GM21786 (cell line): ENCODE data around the gene NT5C1B.

Experiments used
- ATAC-seq: cut with Tn5 transposase; IDR thresholded peaks from one replicate; pipeline ENCODE4 v1.9.1; 2021; ENCODE audit not compliant: unreplicated experiment

The NT5C1B gene

DNA sequence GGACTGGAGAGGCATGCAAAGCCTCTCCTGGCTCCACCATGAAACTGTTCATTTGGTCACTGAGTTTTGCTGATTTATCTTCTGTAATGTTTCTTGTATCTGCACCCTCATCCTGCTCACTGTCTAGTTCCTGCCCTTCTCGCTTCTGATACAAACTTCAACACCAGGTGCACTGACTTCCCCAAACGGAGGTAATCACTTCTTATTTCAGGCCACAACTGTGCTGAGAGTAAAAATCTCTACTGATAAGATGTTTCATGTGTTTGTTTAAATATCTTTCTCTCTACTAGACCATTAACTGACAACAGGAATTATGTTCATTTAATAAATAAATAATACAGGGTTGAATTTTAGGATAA, 10.9 kb upstream of the NT5C1B start:
- no peak for ATAC-seq

DNA sequence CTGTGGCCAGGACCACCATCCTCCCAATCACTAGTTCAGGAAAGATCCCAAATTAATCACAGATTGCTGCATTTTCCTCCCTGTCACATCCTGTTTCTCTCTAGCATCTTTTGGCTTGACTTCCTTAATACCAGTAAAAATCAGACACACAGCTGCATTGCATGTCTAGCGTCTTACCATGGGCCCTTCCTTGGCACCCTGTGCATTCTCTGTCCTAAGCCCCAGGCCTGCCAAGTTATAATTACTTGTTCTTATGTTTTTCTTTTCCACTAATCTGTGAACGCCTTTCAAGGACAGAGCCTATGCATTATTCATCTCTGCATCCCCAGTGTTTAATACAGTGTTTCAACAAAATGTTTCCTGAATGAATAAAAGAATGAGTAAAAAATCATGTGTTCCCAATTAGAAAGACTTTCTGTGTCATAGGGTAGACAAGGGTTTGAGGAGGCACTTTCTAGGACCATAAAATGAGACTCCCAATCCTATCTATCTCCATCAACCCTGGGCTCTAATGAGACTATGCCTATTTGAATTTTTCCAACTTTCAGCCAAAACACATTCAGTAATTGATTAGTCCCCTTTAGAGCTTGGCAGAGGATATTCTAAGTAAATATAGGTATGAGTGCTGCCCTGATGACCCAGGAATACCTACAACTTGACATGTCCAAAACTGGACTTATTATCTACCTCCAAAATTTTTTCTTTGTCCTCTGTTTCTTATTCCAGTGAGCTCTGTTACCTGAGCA, 10.3 kb upstream of the NT5C1B start:
- no peak for ATAC-seq

DNA sequence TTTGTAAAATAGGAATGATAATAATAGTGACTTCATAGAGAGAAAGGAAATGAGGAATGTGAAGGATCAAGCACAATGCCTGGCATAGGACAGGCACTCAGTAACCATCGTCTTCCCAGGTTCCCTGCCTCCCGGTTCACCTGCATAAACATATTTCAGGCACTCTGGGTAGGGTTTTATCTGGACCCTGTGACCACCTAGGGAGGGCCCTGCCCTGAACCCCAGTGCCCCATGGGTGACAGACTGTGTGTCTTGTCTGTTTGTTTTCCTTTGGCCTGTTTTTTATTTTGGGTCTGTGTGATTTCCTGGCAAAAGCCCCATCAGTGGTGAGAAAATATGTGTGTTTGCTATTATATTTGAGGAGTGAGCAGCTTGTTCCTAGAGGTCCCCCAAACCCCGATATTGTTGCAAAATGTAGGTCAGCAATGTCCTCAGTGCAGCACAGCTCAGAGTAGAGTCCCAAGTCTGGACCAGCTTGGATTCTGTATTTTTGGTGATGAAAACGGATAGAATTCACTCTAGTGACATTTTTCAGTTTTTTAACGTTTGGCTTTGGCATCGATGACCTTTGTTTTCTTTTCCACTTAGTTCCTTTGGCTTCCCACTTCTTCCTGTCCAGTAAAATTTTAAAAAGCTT, 9.6 kb upstream of the NT5C1B start:
- no peak for ATAC-seq

DNA sequence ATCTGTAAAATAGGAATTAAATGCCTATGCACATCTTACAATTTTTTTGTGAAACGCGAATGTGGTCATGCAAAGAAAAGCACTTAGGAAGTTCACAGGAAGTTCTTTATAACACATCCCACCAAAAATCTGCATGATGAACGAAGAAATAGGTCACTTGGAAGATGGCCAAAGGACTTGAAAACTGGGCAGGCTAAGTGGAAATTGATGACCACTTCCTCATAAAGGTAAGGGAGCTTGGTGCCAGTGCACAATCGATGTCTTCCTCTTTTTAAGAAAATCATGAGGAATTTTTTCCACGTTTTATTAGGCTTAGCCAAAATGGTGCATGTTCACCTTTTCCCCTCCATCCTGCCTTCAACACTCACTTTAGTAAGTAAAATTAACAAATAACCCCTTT, 8.2 kb upstream of the NT5C1B start:
- no peak for ATAC-seq

DNA sequence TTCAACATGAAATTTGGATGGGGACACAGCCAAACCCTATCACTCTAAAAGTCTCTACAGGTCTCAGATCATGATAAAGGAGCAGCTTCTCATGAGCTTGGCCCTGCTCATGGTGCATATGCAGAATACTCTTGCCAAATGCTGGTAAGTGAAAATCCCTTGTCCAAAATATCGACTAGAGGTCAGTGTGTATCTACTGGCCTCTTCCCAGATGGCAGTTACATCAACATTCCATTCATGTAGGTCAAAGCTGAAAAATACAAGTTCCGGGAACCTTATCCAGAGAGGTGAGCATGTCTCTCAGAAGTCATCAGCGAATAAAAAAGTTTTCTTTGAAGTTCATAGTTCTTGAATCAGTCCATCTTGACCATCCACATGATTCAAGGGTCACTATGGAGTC, 7.6 kb upstream of the NT5C1B start:
- no peak for ATAC-seq

DNA sequence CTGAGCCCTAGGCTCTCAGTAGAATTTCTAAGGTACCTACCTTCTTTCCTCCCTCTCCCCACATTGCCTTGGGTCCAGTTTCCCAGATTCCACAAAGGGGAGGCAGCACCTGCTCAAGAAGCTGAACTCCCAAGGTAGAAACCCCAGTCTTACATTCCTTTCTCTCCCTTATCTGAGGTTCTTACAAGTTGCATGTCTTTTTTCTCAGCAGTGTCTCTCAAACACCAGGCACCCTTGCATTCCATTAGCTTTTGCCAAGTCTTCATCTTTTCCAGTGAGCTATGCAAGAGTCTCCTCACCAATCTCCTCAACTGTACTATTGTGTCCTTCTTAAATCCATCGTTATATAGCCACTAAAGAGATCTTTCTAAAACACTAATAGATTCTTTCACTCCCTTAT, 4.1 kb upstream of the NT5C1B start:
- ATAC-seq = no peak

DNA sequence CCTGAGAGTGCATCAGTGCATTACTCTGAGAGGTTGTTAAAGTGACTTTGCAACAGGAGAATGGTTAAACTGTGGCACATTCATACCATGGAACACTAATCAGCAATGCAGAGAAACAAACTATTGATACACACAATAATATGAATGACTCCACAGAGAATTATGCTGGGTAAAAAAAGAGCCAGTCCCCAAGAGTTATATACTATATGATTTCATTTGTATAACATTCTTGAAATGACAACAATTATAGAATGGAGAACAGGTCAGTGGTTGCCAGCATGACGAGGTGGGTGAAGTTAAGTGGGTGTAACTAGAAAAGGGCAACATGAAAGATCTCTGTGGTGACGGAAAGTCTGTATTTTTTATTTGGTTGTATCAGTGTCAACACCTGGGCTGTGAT, 3.0 kb upstream of the NT5C1B start:
- no peak for ATAC-seq

DNA sequence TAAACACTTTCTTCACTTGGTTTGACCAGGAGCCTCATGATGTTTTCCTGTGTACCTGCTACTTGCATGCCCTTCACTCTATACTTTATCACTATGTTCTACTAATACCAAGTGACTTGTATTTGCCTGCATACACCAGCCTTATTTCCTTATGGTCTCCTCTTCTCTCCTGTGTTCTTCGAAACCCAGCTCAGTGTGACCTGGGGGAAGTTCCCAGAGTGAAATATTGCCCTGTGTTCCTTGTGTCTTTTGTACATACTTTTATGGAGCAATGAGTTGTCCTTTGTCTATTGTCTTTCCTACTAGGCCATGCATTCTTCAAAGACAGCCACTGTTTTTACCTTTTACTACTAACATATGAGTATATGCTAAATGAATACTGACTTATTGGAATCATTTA, 567 bp downstream of the NT5C1B start:
- ATAC-seq = no peak

DNA sequence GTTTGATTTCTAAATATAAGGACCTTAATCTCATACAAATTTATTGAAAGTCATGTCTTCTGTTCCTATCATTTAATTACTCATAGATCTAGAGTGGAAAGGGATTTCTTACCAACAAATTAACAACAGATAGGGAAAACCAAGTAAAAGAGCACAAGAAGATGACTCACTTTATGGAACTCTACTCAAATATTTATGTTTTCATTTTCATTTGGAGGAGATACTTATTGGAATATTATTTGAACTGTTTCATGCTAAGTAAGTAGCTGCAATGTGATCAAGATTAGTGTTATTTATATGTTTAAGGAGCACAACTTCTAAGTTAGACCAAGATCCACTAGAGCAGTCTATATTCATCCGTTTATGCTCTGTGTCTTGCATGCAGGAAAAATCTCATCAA, 1.3 kb downstream of the NT5C1B start:
- ATAC-seq = no peak

DNA sequence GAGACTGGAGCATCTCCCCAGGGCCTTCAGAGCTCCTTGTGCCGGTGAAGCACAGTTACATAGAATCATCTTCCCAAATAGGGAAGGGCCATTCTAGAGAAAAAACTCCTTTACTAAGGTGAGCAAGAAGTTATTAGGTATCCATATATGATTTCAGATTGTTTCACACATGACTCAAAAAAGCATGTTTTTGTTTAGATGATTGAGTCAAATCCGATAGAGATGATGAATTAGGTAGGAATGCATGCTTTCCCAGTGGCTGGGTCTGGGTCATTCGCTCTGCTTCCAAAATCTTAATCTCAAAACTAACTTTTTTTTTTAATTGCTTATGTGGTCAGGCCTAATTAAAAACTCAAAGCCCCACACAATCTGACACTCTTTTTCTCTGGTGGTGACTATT, 3.8 kb downstream of the NT5C1B start:
- ATAC-seq = no peak

DNA sequence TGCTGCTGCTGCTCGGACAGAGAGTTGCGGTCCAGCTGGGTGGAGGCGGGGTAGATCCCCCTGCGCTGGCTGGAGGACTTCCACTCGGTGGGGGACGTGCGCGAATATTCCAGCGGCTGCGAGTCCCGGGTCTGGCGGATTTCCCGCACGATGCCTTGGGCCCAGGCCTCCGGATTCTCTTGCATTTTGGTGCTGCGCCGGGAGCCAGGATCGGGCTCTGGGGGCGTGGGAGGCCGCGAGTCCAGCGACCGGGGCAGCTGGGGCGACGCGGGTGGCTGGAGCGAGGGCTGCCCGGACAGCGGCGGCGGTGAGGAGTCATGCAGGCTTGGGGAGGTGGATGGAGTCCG, 4.8 kb downstream of the NT5C1B start:
- ATAC-seq = no peak

DNA sequence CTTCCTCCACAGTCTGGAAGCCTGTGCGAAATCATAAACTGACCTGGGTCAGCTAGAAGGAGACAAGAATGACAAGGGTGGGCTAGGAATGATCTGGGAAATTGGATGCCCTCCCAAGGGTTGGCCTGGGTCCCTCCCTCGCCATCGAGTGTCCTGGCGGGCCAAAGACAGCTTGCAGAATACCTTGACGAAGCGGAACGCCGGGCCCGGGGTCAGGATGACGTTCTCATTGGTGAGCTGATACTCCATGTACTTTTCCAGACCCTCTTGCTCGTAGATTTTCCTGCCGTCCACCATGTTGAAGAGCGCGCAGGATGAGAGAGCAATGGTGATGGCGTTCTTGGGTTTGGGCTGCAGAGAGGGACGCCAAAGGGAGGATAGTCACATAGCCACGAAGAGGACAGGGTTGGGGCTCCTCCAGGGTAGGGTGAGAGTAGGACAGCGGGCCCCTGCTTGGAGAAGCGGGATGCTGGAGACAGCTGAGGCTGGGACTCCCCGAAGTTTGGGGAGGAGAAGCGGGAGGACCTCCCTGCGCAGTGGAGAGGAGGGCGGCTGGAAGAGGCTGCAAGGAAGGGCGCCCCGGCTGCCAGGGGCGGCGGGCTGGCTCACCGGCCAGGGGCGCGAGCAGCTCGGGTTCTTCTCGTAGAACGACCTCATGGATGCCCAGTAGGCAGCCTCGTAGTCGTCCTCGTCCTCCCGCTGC, 5.3 kb downstream of the NT5C1B start:
- ATAC-seq = no peak

DNA sequence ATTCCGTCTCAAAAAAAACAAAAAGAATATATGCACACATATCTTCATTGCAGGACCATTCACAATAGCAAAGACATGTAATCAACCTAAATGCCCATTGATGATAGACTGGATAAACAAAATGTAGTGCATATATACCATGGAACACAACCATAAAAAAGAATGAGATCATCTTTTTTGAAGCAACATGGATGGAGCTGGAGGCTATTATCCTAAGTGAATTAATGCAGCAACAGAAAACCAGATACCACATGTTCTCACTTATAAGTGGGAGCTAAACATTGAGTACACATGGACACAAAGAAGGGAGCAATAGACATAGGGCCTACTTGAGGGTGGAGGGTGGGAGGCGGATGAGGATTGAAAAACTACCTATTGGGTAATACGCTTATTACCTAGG, 8.8 kb downstream of the NT5C1B start:
- no peak for ATAC-seq

DNA sequence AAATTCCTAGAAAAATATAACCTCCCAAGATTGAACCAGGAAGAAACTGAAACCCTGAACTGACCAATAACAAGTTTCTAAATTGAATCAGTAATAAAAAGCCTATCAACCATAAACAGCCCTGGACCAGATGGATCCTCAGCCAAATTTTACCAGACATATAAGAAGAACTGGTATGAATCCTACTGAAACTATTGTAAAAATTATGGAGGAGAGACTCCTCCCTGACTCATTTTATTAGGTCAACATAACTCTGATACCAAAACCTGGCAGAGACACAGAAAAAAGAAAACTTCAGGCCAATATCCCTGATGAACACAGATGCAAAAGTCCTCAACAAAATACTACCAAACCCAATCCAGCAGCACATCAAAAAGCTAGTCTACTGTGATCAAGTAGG, 11.3 kb downstream of the NT5C1B start:
- no peak for ATAC-seq

DNA sequence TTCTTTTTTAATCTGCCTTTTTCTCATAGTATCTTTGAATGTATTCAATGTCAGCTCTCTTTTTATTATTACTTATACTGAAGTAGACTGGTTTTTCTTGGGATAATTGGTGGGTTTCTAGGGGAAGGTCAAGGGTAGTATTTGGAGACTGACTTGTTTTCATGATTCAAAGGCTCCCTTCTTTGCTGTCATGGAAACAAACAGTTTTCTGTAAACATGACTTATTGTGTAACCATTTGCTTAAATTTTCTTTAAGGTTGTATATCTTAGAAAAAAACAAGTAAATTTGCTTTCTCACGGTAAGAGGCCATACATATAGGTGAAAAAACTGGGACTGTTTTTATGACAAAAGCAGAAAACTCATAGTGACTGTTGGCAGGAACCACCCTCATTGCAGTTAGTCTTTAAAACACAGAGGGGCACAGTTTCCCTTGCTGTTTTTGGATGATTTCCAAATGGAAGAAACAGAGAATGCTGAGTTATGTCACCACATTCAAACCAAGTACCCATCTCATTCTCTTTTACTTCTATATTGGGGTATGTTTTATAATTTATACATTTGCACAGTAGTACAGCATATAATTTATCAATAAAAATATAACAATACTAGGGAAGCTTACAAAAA, 23.1 kb downstream of the NT5C1B start:
- ATAC-seq = no peak

DNA sequence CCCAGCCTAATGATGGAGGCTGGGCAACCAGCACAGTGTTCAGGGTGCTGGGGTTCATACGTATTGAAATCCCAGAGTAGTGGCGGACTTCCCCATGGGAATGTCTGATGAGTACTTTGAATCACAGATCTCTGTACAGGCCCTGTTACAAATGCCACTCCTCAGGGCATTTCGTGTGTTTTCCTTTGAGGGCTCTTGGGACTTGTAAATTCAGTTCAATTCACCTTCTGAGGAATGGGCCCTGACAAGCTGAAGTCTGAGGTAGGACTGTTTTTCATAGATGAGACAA, 28.6 kb downstream of the NT5C1B start:
- ATAC-seq = no peak

DNA sequence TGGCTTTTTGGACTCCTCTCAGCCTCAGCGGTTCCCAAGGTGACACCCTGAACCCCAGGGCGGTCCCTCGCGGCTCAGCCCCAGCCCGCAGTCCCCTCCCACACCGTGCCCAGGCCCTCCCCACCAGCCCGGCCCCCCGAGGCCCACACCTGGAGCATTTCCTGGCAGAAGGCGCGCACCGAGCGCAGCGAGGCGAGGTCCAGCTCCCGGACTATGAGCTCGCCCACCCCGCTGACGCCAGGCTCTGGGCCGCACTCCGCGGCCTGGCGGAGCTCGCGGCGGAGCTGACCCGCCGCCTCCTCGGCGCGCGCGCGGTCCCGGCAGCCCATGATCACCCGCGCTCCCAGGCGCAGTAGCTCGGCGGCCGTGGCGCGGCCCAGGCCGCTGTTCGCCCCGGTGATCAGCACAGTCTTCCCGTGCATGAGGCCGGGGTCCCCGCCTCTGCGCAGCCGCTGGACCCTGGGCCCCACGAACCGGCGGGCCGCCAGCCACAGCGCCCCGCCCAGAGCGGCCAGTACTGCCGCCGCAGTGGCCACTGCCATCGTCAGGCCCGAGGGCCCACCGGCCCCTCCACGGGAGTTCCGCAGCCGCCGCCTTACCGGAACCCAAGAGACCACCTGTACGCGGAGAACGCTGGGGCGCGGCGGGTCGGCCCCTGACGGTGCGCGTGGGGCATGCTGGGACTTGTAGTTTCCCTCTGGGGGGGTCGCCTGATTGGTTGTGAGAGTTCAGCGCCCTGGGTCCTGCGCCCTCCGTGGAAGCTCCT, 29.2 kb downstream of the NT5C1B start, which contains the start of gene RDH14:
TSS of gene RDH14 (minus strand) at position 623 of the 766 bp plus-strand sequence. CDS start at position 542, 81 bp downstream.
- peak; percentile 93 for ATAC-seq

DNA sequence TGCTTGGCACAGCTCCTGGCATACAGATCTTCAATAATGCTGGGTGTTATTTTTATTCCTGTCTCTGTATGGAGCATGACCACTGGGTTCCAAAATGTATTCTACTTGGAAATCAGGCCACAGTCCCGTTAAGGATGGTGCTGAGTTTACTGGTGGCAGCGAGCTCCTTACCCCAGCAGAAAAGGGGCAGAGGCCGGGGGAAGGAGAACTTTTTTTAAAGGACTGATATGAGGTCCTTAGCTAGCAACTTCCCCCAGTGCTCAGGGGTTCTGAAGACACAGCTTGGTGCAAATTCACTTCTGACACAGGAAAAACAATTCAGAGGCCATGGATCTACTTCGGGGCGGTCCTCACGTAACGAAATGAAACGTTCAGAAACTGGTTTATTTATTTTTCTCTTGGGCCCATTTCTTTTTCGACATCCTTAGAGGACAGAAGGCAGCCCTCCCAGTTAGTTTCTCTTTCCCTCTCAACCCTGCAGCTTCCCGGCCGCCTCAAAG, 29.8 kb downstream of the NT5C1B start:
- ATAC-seq = no peak

DNA sequence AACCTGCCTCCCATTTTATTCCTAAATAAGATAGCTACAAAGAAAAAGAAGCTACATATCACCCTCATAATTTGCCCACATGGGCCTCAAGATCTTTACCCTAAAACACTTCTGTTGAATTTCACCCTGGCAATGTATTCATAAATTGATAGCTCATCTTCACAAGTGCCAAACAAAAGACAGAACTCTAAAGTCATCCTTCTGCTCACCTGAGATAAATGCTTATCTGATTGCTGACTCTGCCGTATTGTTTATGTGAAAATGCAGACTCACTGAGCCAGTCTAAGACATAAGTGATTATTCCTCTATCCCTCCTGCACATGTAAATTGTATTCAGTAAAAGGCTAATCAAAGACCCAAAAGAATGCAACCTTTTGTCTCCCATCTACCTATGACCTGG, 30.9 kb downstream of the NT5C1B start:
- ATAC-seq = no peak

DNA sequence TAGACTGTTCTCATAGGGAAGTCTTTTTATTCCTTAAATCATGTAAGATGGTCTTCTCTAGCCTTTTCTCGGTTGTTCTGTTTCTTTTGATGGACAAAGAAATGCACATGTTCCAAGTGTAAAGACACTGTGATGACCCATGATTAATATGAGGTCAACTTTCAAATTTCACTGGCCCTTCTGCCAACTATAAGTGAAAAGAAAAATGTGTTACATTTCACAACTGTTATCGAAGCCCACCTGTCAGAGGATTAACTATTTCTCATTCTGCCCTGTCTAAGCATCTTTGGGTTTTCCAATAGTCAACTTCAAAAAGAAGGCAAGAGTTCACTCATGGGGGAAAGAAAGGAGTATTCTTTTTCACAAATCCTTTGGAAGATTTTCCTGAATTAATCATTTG, 32.2 kb downstream of the NT5C1B start:
- ATAC-seq = no peak

DNA sequence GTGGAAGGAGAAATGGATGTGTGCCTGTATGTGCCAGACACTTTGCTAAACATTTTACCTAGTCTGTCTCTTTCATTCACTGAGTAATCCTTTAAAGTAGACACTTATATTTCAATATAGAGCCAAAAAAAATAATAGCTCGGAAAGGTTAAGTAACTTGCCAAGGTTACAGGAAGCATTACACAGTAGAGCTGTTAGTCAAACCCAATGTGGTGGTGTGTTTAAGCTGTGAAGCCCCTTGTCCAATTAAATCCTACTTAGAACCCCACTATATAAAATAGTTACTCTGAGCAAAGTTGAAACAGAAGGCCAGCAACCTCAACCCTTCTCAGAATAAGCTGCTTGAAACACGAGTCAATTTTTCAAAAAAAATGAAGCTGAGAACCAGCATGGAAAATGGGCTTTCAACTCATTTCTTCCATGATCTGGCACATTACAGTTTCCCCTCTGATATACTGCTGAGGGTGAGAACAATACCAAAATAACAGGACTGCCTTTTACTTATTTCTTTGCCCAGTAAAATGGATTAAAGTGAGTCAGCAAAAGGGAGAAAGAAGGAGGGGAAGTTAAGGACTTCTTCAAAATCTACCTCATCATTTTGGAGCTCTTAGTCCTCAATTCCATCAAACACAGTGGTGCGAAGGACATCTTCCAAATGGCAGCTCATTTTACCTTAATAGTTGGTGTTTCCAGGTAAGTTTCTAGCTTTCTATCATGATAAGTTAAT, 36.9 kb downstream of the NT5C1B start:
- ATAC-seq = no peak
